HG02571 (cell line): ENCODE measurements around the gene SEC14L6.
"Not testable (repeated sequence)": the region's sequence is repeated elsewhere in the genome, so short reads cannot be mapped to it uniquely, and the experiment has no call there.

ENCODE experiments used
- ATAC-seq: cut with Tn5 transposase; IDR thresholded peaks from one replicate; pipeline ENCODE4 v1.9.1; 2021; ENCODE audit warnings: mild to moderate bottlenecking, moderate library complexity; ENCODE audit not compliant: unreplicated experiment

Gene SEC14L6

DNA sequence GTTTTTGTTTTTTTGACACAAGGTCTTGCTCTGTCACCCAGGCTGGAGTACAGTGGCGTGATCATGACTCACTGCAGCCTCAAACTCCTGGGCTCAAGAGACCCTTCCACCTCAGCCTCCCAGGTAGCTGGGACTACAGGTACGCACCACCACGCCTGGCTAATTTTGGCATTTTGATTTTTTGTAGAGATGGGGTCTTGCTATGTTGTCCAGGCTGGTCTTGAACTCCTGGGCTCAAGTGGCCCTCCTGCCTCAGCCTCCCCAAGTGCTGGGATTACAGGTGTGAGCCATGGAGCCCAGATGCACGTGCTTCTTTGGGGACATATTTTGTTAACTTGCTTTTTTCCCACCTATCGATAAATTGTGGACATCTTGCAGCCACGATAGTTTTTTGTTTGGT, 20.7 kb upstream of the SEC14L6 start:
- ATAC-seq, result not testable (repeated sequence)

DNA sequence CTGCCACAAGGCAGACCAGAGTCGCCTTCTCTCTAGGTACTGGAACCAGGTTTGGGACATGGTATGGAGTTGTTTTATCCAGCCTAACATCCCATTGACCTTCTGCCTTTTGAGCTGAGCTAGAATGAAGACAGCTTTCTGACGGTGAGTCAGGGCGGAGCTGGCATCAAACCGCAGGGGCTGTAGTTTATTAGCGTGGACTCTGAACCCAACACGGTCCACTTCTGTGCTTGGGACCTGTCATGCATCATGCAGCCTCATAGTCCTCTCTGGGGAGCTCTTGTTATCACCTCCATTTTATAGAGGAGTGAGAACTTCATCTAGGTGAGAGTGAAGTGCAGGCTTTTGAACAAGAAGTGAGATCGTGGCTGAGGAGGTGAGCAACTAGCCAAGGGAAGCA, 19.6 kb upstream of the SEC14L6 start:
- ATAC-seq, result no peak

DNA sequence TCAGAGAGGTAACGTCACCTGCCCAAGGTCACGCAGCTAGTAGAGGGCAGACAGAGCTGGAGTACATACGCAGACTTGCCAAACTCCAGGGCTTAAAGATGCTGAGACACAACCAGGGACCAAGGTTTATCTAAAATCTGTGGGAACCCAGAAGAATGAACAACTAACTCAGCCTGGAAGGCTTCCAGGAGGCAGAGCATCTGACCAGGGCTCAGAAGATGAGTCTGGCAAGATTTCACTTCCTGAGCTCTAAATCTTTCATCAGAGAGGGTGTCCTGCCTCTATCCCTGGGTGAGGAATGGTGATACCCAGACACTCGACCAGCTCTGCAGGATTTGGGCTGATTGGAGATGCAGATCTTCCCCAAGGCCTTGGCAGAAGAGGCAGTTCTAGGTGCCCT, 18.8 kb upstream of the SEC14L6 start:
- ATAC-seq, result no peak

DNA sequence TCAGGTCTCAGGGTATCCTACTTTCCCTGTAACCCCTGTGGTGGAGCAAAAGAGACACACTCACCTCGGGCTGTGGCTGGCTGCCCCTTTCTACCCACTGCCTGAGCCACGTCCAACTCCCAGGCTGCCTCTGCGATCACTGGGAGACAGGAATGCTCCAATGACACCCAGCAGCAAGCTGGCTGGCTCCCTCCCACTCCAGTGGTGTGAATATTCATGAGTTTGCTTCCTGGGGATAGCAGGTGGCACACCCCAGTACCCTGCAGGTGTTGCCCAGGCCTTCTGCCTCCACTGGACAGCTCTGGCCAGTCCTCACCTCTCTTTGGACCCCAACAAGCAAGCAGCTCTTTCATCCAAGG, 18.2 kb upstream of the SEC14L6 start:
- ATAC-seq, result no peak

DNA sequence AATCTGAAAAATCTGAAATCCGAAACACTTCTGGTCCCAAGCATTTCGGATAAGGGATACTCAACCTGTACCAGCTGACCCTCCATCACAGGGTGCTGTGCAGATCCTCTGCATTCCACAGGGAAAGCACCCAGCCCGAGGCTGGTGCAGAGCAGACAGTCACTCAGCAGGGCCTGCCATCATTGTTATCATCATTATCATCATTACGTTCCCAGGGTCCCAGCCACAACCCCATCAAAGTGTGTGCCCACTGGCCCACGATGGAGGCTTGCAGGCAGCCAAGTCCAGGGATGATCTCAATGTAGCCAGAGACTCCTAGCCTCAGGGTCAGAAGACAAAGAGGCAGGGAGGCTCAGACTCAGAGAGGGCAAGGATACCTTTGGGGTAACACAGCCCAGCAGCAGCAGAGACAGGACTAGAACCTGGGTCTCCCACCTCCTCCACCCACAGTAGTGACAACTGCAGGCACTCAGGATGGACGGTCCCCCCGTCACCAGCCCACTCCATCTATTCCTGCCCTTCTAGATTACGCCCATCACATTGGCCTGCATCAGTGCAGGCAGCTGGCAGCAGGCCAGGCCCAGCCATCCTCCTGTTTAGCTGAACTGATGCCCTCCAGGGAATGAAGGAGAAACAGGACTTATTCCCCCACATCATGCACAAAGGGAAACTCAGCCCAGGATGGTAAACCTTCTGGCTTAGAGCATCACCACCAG, 17.7 kb upstream of the SEC14L6 start:
- no peak for ATAC-seq

DNA sequence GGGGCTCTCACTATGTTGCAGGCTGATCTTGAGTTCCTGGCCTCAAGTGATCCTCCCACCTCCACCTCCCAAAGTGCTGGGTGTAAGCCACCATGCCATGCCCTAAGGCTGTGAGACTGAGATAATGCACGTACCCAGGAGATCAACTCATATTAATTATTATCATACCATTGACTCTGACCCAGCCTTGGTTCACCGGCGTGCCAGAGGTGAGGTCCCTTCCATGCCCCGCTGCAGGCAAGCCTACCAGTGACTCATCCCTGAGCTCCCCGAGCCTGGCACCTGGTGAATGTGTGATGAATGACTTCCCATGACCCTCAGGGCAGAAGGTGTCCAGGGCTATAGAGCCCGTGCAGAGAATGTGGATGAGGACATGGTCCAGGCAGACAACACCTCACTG, 15.8 kb upstream of the SEC14L6 start:
- ATAC-seq, result no peak

DNA sequence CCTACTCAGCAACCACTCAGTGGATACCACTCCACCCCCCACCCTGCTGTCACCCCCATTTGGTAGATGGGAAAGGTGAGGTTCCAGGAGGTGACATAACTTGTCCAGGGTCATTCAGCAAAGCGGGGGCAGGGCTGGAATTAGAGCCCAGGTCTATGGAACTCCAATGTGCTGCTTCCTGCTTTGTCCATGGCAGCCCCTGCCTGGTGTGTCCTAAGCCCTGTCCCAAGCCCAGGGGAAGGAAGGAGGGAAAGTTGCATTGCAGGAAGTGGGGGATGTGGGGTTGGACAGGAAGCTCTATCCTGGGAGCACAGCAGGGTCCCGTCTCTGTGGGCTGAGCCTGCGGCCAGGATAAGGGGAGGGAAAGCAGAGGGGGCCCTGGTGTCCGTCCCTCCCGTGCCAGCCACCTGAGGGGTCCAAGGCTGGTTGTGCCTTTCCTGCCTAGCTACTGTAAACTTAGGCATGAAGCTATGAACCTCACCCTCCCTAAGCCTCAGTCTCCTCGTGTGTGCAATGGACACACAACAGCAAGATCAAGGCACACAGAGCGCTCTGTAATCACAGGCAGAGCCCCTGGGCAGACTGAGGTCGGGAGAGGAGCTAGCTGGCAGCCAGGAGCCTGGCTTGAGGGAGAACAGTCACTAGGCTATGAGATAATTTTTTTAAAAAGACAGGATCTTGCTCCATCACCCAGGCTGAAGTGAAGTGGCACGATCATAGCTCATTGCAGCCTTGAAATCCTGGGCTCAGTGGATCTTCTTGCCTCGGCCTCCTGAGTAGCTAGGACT, 15.1 kb upstream of the SEC14L6 start:
- ATAC-seq, result no peak

DNA sequence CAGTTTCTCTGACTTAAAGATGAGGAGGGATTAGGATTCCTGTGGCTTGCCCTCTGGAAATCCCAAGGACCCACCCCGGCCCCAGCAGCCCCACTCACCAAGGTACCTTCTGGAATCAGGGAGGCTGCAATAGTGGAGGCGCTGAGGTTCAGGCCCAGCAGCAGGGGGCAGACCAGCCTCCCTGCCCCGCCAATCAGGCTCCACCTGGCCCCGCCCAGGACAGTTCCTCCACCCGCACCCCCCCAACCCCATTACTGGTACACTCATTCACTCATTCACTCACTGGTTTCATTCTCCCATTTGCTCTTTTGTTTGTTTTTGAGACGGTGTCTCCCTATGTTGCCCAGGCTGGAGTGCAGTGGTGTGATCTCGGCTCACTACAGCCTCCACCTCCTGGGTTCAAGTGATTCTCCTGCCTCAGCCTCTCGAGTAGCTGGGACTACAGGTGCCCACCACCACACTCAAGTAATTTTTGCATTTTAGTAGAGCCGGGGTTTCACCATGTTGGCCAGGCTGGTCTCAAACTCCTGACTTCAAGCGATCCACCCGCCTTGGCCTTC, 14.2 kb upstream of the SEC14L6 start:
- ATAC-seq, result not testable (repeated sequence)

DNA sequence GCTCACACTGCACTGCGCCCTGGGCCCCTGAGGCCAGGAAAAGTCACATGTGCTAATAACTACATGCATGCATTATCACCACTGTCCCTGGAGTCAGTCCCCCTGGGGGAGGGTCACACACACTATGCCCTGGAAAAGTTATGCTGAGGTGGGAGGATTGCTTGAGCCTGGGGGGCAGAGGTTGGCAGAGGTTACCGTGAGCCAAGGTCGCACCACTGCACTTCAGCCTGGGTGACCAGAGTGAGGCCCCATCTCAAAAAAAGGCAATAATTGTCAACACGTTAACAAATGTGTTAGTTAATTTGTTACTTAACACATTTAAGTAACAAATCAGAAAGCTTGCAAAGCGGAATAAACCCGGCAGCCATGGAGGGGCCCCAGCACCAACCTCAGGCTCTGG, 13.3 kb upstream of the SEC14L6 start:
- ATAC-seq, result no peak

DNA sequence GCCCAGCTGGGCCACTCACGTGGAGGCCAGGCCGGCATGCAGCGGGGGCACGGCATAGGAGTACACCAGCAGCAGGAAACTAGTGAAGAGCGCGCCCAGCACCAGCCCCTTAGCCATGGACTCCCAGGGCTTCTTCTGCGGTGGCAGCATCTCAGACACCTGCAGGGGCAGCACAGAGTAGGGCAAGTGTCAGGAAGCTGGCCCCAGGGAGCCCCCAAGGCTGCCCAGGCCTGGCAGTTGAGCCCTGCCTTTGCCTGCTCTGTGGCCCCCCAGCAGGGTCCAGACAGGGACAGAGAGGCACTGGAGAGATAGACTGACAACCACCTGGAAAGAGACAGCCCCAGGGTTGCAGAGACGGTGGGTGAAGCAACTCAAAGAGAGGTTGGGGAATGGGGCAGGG, 10.7 kb upstream of the SEC14L6 start:
- no peak for ATAC-seq

DNA sequence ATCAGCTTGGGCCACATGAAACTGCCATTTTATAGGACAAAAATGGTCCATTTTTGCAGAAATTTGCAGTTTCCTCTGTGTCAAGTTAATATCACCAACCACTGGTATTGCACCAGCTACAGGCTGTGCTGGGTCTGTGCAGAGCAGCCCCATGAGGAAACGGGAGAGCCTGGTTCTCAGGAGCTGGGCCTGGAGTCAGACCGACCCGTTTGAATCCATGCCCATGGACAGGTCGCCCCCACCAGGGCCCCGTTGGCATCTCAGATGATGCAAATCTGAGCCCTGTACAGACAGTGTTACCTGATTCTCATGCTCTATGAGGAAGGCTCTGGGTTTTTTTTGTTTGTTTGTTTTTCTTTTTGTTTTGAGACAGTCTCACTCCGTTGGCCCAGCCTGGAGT, 9.8 kb upstream of the SEC14L6 start:
- ATAC-seq, result no peak

DNA sequence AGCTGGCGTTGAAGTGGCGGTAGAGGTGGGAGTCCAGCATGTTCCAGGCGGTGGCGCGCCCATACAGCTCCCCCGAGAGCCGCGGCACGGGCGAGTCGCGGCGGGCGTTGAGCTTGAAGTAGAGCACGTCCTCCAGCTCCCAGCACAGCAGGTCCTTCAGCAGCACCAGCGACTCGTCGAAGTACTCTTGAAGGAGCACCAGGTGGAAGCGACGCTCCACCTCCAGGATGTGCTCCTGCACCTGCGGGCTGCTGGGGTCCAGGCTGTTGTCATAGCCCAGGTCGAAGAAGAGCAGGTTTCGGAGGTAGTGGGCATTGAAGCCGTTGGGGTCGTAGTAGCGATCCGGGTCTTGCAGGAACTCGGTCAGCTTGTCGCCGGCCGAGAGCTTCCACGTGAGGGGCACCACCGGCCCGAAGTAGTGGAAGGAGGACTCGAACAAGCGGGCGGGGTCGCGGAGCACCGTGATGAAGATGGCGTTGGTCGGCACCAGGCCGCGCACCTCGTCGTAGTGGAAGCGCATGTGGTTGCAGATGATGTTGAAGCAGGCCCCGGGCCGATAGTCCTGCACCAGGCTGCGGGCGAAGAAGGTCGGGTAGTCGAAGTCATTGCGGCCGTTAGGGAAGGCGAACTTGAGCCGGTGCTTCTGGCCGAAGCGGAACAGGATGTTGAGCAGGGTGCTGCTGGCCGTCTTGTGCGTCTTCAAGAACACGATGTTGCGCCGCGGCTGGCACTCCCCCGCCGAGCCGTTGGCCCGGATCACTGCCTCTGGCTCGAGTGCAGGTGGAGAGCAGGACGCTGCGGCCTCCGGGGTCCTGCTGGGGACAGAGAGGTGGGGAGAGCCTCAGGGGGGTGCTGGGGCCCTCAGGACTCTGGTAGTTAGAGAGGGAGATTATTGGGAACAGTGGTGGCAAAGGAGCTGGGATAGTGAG, 9.0 kb upstream of the SEC14L6 start:
- ATAC-seq, result no peak

DNA sequence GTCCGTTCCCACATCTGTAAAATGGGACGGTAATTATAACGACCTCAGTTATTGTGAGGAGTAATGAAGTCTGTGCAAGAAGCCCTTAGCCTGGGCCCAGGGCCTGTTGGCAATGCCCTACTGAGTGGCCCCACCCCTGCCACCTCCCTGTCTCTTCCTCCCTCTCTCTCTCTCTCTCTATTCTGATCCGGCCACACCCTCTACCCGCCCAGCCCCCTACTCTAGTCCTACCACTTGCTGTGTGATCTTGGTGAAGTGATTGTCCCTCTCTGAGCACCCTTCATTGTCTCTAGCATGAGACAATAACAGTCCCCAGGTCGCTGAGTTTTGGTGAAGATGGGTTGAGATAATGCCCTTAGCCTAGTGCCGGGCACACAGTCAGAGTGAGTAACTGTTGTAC, 7.4 kb upstream of the SEC14L6 start:
- ATAC-seq, result no peak

DNA sequence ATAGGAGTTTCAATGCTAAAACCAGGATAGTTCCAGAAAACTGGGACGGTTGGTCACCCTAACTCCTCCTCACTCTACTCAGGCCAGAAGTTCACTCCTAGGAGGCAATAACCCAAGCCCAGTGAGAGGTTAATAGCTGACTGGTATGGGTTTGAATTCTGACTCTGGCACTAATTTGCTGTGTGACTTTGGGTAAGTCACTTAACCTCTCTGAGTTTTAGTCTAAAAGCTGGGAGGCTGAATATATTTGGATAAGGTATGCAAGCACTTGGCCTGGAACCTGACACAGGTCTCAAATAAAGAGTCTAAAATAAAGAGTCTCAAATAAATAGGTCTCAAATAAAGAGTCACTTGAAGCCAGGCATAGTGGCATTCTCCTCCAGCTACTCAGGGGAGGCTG, 6.2 kb upstream of the SEC14L6 start:
- ATAC-seq, result no peak

DNA sequence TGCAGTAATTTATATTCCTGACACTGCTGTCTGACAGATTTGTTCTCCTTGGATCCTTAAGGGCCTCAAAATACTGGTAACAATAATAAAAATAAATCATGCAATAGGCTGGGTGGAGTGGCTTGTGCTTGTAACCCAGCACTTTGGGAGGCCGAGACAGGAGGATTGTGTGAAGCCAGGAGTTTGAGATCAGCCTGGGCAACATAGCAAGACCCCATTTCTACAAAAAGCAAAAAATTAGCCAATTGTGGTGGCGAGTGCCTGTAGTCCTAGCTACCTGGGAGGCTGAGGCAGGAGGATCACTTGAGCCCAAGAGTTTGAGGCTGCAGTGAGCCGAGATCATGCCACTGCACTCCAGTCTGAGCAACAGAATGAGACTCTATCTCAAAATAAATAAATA, 5.3 kb upstream of the SEC14L6 start:
- ATAC-seq, result not testable (repeated sequence)

DNA sequence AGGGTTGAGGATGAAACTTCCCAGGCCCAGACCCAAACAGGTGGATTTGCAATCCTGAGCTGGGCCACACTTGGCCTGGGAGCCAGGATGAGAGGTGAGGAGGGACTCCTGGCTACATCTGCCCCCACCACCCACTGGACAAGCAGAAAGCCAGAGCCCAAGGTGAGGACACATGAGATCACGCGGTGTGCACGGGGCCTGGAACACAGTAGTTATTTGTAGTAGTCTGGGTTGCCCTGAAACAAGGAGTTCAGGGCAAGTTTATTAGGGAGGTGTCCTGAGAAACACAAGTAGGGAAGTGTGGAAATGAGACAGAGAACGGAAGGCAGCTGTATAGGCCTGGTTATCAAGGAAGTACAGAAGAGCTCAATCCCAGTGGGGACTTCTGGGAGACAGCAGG, 647 bp upstream of the SEC14L6 start:
- ATAC-seq, result no peak

DNA sequence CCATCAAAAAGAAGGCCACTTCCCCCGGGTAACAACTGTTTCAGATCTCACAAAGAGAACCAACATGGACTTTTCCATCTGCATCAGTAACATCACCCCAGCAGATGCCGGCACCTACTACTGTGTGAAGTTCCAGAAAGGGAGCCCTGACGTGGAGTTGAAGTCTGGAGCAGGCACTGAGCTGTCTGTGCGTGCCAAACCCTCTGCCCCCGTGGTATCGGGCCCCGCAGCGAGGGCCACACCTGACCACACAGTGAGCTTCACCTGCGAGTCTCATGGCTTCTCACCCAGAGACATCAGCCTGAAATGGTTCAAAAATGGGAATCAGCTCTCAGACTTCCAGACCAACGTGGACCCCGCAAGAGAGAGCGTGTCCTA, 3.7 kb downstream of the SEC14L6 start:
- ATAC-seq, result no peak

DNA sequence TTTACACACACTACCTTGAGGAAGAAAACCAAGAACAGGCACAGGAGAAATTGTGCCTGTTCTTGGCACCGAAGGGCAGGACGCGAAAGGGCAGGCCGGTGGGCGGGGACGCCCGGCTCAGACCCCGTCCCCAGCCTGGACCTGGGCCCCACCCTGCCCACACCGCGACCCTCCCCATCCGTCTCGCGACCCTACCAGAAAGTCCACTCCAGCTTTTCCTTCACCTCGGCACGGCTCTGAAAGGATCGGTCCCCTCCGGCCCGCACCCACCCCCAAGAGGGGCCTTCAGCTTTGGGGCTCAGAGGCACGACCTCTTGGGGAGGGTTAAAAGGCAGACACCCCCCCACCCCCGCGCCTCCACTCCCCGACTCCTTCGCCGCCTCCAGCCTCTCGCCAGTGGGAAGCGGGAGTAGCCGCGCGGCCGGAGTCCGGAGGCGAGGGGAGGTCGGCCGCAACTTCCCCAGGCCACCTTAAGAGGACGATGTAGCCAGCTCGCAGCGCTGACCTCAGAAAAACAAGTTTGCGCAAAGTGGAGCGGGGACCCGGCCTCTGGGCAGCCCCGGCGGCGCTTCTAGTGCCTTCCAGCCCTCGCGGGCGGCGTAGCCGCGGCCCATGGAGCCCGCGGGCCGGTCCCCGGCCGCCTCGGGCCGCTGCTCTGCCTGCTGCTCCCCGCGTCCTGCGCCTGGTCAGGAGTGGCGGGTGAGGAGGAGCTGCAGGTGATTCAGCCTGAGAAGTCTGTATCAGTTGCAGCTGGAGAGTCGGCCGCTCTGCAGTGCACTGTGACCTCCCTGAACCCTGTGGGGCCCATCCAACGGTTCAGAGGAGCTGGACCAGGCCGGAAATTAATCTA, 4.4 kb downstream of the SEC14L6 start:
- no peak for ATAC-seq

DNA sequence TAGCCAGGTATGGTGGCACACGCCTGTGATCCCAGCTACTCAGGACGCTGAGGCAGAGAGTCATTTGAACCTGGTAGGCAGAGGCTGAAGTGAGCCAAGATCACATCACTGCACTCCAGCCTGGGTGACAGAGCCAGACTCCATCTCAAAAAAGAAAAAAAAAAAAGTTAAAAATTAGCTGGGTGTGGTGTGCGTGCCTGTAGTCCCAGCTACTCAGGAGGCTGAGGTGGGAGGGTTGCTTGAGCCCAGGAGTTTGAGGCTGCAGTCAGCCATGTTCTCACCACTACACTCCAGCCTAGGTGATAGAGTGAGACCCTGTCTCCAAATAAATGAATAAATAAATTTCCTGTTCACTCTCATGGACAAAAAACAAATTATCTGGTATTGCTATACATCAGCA, 5.0 kb downstream of the SEC14L6 start:
- ATAC-seq, result not testable (repeated sequence)

DNA sequence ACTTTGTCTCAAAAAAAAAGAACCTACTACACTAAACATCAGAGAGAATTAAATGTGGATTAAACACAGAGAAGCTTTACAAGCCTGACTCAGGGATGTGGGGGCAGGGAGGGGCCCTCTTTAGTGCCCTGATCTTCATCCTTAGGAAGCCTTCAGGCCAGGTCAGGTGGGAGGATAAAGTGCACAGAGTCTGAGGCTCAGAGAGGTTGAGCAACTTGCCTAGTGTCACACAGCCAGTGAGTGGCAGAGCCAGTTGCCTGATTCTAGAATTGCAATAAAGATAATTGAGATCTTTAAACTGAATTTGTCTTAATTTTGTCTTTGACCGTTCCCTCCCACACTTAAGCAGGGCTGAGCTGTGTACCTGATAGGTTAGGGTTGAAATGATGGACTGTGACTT, 7.2 kb downstream of the SEC14L6 start:
- no peak for ATAC-seq
